Psoas muscle (tissue), 8 donors: ENCODE results near the gene SNCA. TPM values are rescaled to one million over a fixed set of nuclear protein-coding genes. Genes with fewer than 3 reads are reported as not detected.

Experiments
- ATAC-seq, 4 donors: fragments of 200-7000 bp; cut with Tn5 transposase; one replicate each; pipeline ENCODE4 v1.9.1; 2020; ENCODE audit warnings: moderate library complexity in 3 of 4, mild to moderate bottlenecking in 2 of 4
- DNase-seq, 2 donors: peaks; one replicate each; pipeline ENCODE4 v3.0.0-alpha.2; 2020
- H3K27ac ChIP-seq: fragments of 200-600 bp; one replicate; pipeline ENCODE4 v1.8.0; 2022
- H3K27me3 ChIP-seq, 3 donors: fragments of 200-600 bp in 1 of 3; one replicate each; pipeline versions ENCODE4 v1.6.1 to v1.8.0; 2013 to 2022; ENCODE audit warnings: low read length in 2 of 3, mild to moderate bottlenecking in 2 of 3, moderate library complexity in 1 of 3; ENCODE audit not compliant: insufficient read depth in 3 of 3
- H3K36me3 ChIP-seq, 2 donors: fragments of 200-600 bp in 1 of 2; one replicate each; pipeline versions ENCODE4 v1.6.1 to v1.8.0; 2013 to 2022; ENCODE audit warnings: low read depth in 1 of 2, mild to moderate bottlenecking in 1 of 2, moderate library complexity in 1 of 2; ENCODE audit not compliant: insufficient read depth in 1 of 2
- H3K4me1 ChIP-seq: fragments of 200-600 bp; one replicate; pipeline ENCODE4 v1.8.0; 2022
- H3K4me3 ChIP-seq: fragments of 200-600 bp; one replicate; pipeline ENCODE4 v1.8.0; 2022; ENCODE audit warnings: mild to moderate bottlenecking
- H3K9me3 ChIP-seq: fragments of 200-600 bp; one replicate; pipeline ENCODE4 v1.8.0; 2022
- CTCF ChIP-seq: fragments of 200-600 bp; IDR thresholded peaks from one replicate; pipeline ENCODE4 v1.8.0; 2022; ENCODE audit warnings: antibody characterized with exemption
- WGBS, 3 donors: extraction: QIAGEN DNeasy Blood & Tissue Kit; methylation state at CpG; one replicate each; pipeline versions ENCODE4 v1.1.6 to v1.1.7; 2013; 5-methylcytosine and 5-hydroxymethylcytosine counted together
- intact Hi-C, 2 donors: fragments of 100-400 bp; cut with DNase I; formaldehyde crosslinking; loops; one replicate each; pipeline versions ENCODE4 v1.11.0 to v1.14.2; 2022
- polyA plus RNA-seq, 3 donors: library from polyadenylated mRNA; stranded (reverse); fragments of 200-250 nt; gene quantifications; one replicate each; pipeline ENCODE4 v1.2.3, GENCODE V29; 2013
- total RNA-seq, 4 donors: library from RNA; stranded (reverse); fragmentation: NEBNext Ultra II Directional in 2 of 4; extraction: Animal tissue kit (Norgen Biotek cat#: 25700) in 2 of 4; gene quantifications; one replicate each; pipeline versions ENCODE4 v1.2.1 to v1.2.4, GENCODE V29; 2021 to 2023
- donor health status: healthy with polysubstance abuse.
- donor health status: DM: no; HTN: no; CAD: no; lungs with moderate emphysema.
- donor health status: Bipolar disorder and iron deficiency.
- donor health status: healthy.
- donor health status: DM: yes; HTN: yes; CAD: no.
- donor health status: DM: no; HTN: no; CAD: no.
- donor health status: DM: no; HTN: no; CAD: no.
- donor health status: DM: yes; HTN: yes; CAD: no.

Gene SNCA
- total and polyA plus RNA-seq, 7 donors = 0.27 to 4.6 (median 0.83) TPM

GRCh38 chr4:89708903-89709421, 128.0 kb downstream of the SNCA start:
- TF ChIP-seq CTCF = no peak
- H3K4me1 ChIP-seq = no peaks in the 10 kb centered on the region
- no peaks in the 10 kb centered on the region for H3K36me3 ChIP-seq
- H3K27ac ChIP-seq = no peak overlapping the region
- WGBS, 3 donors = 36 to 41% (median 37%) methylated on average over 2 of the region's 2 CpGs
- no peak for DNase-seq
- no peak overlapping the region for H3K4me3 ChIP-seq
- no peaks in the 10 kb centered on the region for H3K27me3 ChIP-seq
- no peaks in the 10 kb centered on the region for H3K9me3 ChIP-seq
- intact Hi-C loops = no loop called here
- ATAC-seq = no peak

- intact Hi-C loops = no loop called here
- H3K27ac ChIP-seq = no peak overlapping the region
- H3K4me3 ChIP-seq = no peak overlapping the region
- 86 to 92% (median 91%) methylated on average over 5 of the region's 5 CpGs for WGBS, 3 donors
- no peaks in the 10 kb centered on the region for H3K9me3 ChIP-seq
- no peak for DNase-seq
- H3K4me1 ChIP-seq = no peaks in the 10 kb centered on the region
- no peak for ATAC-seq
- H3K36me3 ChIP-seq = no peaks in the 10 kb centered on the region
- TF ChIP-seq CTCF = no peak
- no peaks in the 10 kb centered on the region for H3K27me3 ChIP-seq
Observed at GRCh38 chr4:89707467-89707866, 129.5 kb downstream of the SNCA start.

- 75 to 88% (median 79%) methylated on average over 2 of the region's 2 CpGs for WGBS, 3 donors
Observed at GRCh38 chr4:89704651-89705395, 132.1 kb downstream of the SNCA start.

GRCh38 chr4:89703829-89704590, 133.0 kb downstream of the SNCA start:
- intact Hi-C loops = no loop called here
- no peak for DNase-seq
- H3K4me1 ChIP-seq = no peaks in the 10 kb centered on the region
- no peaks in the 10 kb centered on the region for H3K27me3 ChIP-seq
- no peaks in the 10 kb centered on the region for H3K36me3 ChIP-seq
- no peak overlapping the region for H3K27ac ChIP-seq
- ATAC-seq = no peak
- no peaks in the 10 kb centered on the region for H3K9me3 ChIP-seq
- TF ChIP-seq CTCF = no peak
- WGBS, 3 donors = 74 to 78% (median 77%) methylated on average over 6 of the region's 6 CpGs
- no peak overlapping the region for H3K4me3 ChIP-seq

More at GRCh38 chr4:89704651-89705395, 132.1 kb downstream of the SNCA start:
- Histone ChIP-seq H3K36me3 (no peaks in the 10 kb centered on the region), H3K4me3 (no peak overlapping the region), H3K27me3 (no peaks in the 10 kb centered on the region), H3K4me1 (no peaks in the 10 kb centered on the region), H3K9me3 (no peaks in the 10 kb centered on the region), H3K27ac (no peak overlapping the region)
- ATAC-seq = no peak
- DNase-seq = no peak
- TF ChIP-seq CTCF = no peak
- intact Hi-C loops = no loop called here
